ENCODE measurements around the gene TRIP6. TPM values are rescaled to one million over a fixed set of nuclear protein-coding genes. Genes with fewer than 3 reads are reported as not detected.
A peak's percentile ranks its signal among the peaks of the same experiment; 100 is the strongest.

Gene TRIP6
- total RNA-seq, 1 donor from 2014 or later: 99.9 TPM

DNA sequence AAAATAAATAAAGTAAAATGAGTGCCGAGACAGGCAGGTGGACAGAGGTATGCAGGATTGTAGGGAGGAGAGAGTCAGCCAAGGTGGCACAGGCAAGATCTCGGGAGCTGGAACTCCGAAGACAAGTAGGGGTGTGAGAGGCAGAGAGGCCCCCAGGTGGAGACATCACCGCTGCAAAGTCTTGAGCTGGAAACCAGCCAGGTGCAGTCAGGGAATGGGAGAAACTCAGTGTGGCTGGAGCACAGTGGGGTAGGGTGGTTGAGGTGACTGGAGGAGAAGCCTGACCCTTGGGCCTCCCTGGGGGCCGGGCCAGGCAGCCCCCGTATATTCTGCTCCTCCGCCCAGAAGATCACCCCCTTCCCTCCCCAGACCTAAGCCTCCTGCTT is 44.1 kb upstream of the TRIP6 start:
- no peaks in the 10 kb centered on the region for H3K9me3 Mint-ChIP-seq (ENCODE audit: unreplicated experiment)
- H2AFZ ChIP-seq (ENCODE audit: low read depth, low read length): no peak overlapping the region
- TF ChIP-seq CTCF (IDR thresholded peaks at IDR 0.05; ENCODE audit: insufficient read depth, low read depth, low read length): no peak
- TF ChIP-seq EZH2 (IDR thresholded peaks at IDR 0.05; ENCODE audit: insufficient read depth, low read length): no peak
- FAIRE-seq (no peak), DNase-seq (ENCODE audit: low read depth) (no peak)
- H3K36me3 ChIP-seq (ENCODE audit: insufficient read depth, low read length): peaks cover 28% of the 10 kb centered on the region
- peaks cover 39% of the 10 kb centered on the region for H3K79me2 ChIP-seq (ENCODE audit: insufficient read depth, low read length)
- H3K27ac Mint-ChIP-seq (ENCODE audit: unreplicated experiment): no peak overlapping the region
- no peak overlapping the region for H3K4me3 Mint-ChIP-seq (ENCODE audit: unreplicated experiment)
- H3K4me3 ChIP-seq (ENCODE audit: insufficient read depth, low read depth, low read length): no peak overlapping the region
- H3K27me3 ChIP-seq (ENCODE audit: insufficient read depth, low read length): no peaks in the 10 kb centered on the region
- H3K4me1 ChIP-seq (ENCODE audit: insufficient read depth, low read length): peaks cover 17% of the 10 kb centered on the region
- no peak overlapping the region for H3K9ac ChIP-seq (ENCODE audit: low read length)
- H3K4me2 ChIP-seq (ENCODE audit: low read length): no peak overlapping the region
- no peaks in the 10 kb centered on the region for H3K27me3 Mint-ChIP-seq (ENCODE audit: low read depth, unreplicated experiment)
- H3K4me1 Mint-ChIP-seq (ENCODE audit: low read depth, unreplicated experiment): peaks cover 8% of the 10 kb centered on the region
- H3K36me3 Mint-ChIP-seq (ENCODE audit: low read depth, unreplicated experiment): peaks cover 21% of the 10 kb centered on the region
- no peaks in the 10 kb centered on the region for H3K9me3 ChIP-seq (ENCODE audit: insufficient read depth, low read depth, low read length)
- H4K20me1 ChIP-seq (ENCODE audit: insufficient read depth, low read length): peaks cover 61% of the 10 kb centered on the region
- no peak overlapping the region for H3K27ac ChIP-seq (ENCODE audit: low read depth, low read length)

DNA sequence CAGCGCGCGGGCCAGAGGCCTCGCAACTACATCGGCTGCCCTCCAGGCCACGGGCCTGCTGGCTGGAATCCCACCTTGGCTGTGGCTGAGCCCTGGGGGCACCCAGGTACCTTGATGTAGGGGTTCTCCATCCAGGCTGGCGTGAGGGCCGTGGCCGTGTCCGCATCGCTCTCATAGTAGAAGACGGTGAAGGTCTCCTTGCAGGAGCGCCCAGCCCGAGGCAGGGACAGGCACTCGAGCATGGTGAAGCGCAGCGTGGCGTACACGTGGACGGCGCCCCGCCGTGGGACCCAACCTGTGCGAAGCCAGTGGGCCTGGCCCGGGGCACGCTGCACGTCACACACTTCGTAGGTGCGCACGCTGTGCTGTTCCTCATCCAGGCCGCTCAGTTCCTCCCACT is 43.7 kb upstream of the TRIP6 start:
- Histone ChIP-seq H3K27ac (ENCODE audit: low read depth, low read length) (no peak overlapping the region), H3K36me3 (ENCODE audit: insufficient read depth, low read length) (peaks cover 27% of the 10 kb centered on the region), H3K79me2 (ENCODE audit: insufficient read depth, low read length) (peaks cover 39% of the 10 kb centered on the region), H3K27me3 (ENCODE audit: insufficient read depth, low read length) (no peaks in the 10 kb centered on the region), H3K9ac (ENCODE audit: low read length) (no peak overlapping the region), H4K20me1 (ENCODE audit: insufficient read depth, low read length) (peaks cover 61% of the 10 kb centered on the region), H3K9me3 (ENCODE audit: insufficient read depth, low read depth, low read length) (no peaks in the 10 kb centered on the region), H2AFZ (ENCODE audit: low read depth, low read length) (no peak overlapping the region), H3K4me3 (ENCODE audit: insufficient read depth, low read depth, low read length) (no peak overlapping the region), H3K4me2 (ENCODE audit: low read length) (no peak overlapping the region), H3K4me1 (ENCODE audit: insufficient read depth, low read length) (peaks cover 17% of the 10 kb centered on the region)
- H3K4me3 Mint-ChIP-seq (ENCODE audit: unreplicated experiment): no peak overlapping the region
- no peak for DNase-seq (ENCODE audit: low read depth)
- no peaks in the 10 kb centered on the region for H3K27me3 Mint-ChIP-seq (ENCODE audit: low read depth, unreplicated experiment)
- TF ChIP-seq EZH2 (IDR thresholded peaks at IDR 0.05; ENCODE audit: insufficient read depth, low read length) (no peak), CTCF (IDR thresholded peaks at IDR 0.05; ENCODE audit: insufficient read depth, low read depth, low read length) (no peak)
- peaks cover 21% of the 10 kb centered on the region for H3K36me3 Mint-ChIP-seq (ENCODE audit: low read depth, unreplicated experiment)
- H3K27ac Mint-ChIP-seq (ENCODE audit: unreplicated experiment): no peak overlapping the region
- H3K9me3 Mint-ChIP-seq (ENCODE audit: unreplicated experiment): no peaks in the 10 kb centered on the region
- no peak for FAIRE-seq
- H3K4me1 Mint-ChIP-seq (ENCODE audit: low read depth, unreplicated experiment): peaks cover 8% of the 10 kb centered on the region

- Mint-ChIP-seq H3K9me3 (ENCODE audit: unreplicated experiment) (no peaks in the 10 kb centered on the region), H3K36me3 (ENCODE audit: low read depth, unreplicated experiment) (peaks cover 15% of the 10 kb centered on the region), H3K27ac (ENCODE audit: unreplicated experiment) (no peak overlapping the region), H3K4me1 (ENCODE audit: low read depth, unreplicated experiment) (peaks cover 8% of the 10 kb centered on the region), H3K4me3 (ENCODE audit: unreplicated experiment) (peak overlapping the region; percentile 94), H3K27me3 (ENCODE audit: low read depth, unreplicated experiment) (no peaks in the 10 kb centered on the region)
- no peak overlapping the region for H3K27ac ChIP-seq (ENCODE audit: low read depth, low read length)
- FAIRE-seq (no peak), DNase-seq (ENCODE audit: low read depth) (no peak)
- H3K36me3 ChIP-seq (ENCODE audit: insufficient read depth, low read length): peaks cover 21% of the 10 kb centered on the region
- H3K4me1 ChIP-seq (ENCODE audit: insufficient read depth, low read length): peaks cover 17% of the 10 kb centered on the region
- peak overlapping the region; percentile 80 for H3K4me3 ChIP-seq (ENCODE audit: insufficient read depth, low read depth, low read length)
- peak overlapping the region; percentile 71 for H3K9ac ChIP-seq (ENCODE audit: low read length)
- H4K20me1 ChIP-seq (ENCODE audit: insufficient read depth, low read length): peaks cover 57% of the 10 kb centered on the region
- peak overlapping the region; percentile 44 for H2AFZ ChIP-seq (ENCODE audit: low read depth, low read length)
- no peaks in the 10 kb centered on the region for H3K9me3 ChIP-seq (ENCODE audit: insufficient read depth, low read depth, low read length)
- H3K79me2 ChIP-seq (ENCODE audit: insufficient read depth, low read length): peaks cover 39% of the 10 kb centered on the region
- TF ChIP-seq EZH2 (IDR thresholded peaks at IDR 0.05; ENCODE audit: insufficient read depth, low read length): no peak
- no peak for TF ChIP-seq CTCF (IDR thresholded peaks at IDR 0.05; ENCODE audit: insufficient read depth, low read depth, low read length)
- no peaks in the 10 kb centered on the region for H3K27me3 ChIP-seq (ENCODE audit: insufficient read depth, low read length)
- peak overlapping the region; percentile 93 for H3K4me2 ChIP-seq (ENCODE audit: low read length)
Measured at GRCh38 chr7:100824499-100825214, 42.5 kb upstream of the TRIP6 start.

All from astrocyte (in vitro differentiated cells and primary cell).